ENCODE measurements around the gene EIF3I.

GRCh38 chr1:32241001-32241763 is 19.0 kb downstream of the EIF3I start:
- TF ChIP-seq STAT1 (conservative IDR thresholded peaks at IDR 0.05) (no peak), CTCF (IDR thresholded peaks at IDR 0.05 in 2 of 3, conservative IDR thresholded peaks at IDR 0.05 in 1 of 3; ENCODE audit: control insufficient read depth in 2 of 3, extremely low read depth in 1 of 3, insufficient read depth in 1 of 3, low read depth in 3 of 3, low read length in 3 of 3) (peak in 2 of 3 experiments; percentile 0 to 7; a peak in 1 of 6 replicates), CREB1 (IDR thresholded peaks at IDR 0.05; ENCODE audit: low read depth) (no peak), MYC (IDR thresholded peaks at IDR 0.05; ENCODE audit: insufficient read depth, insufficient read length, insufficient replicate concordance, low read length, severe bottlenecking) (no peak), POLR2A (IDR thresholded peaks at IDR 0.05; ENCODE audit: low read depth, low read length) (peak; percentile 33; the same call in 1 of the 2 replicates), SRF (IDR thresholded peaks at IDR 0.05; ENCODE audit: low read depth in 2 of 2, low read length in 2 of 2) (no peak), ATF2 (IDR thresholded peaks at IDR 0.05; ENCODE audit: low read length) (no peak), TAF1 (IDR thresholded peaks at IDR 0.05; ENCODE audit: borderline replicate concordance, low read depth, low read length) (no peak), ZSCAN29 (IDR thresholded peaks at IDR 0.05) (no peak), ZBTB4 (CRISPR knock-in tag; IDR thresholded peaks at IDR 0.05) (no peak), BHLHE40 (IDR thresholded peaks at IDR 0.05; ENCODE audit: borderline replicate concordance in 1 of 2, low read depth in 2 of 2, low read length in 1 of 2) (no peak)

Measured in GM12878 (cell line).